Activated T-helper 1 cell treated with anti-CD3 and anti-CD28 coated beads, Interleukin-2, amount 50 U/mL, for 16 hours (primary cell): Measurements from ENCODE around the gene DSE.
"Not testable (repeated sequence)": the region's sequence is repeated elsewhere in the genome, so short reads cannot be mapped to it uniquely, and the experiment has no call there.

Experiments
- DNase-seq, 2 donors: peaks; one replicate each; pipeline ENCODE4 v3.0.0-alpha.2; 2020; ENCODE audit warnings: low read depth in 1 of 2, low spot score in 1 of 2

The DSE gene

GRCh38 chr6:116370760-116371119, at the start of gene DSE:
Gene DSE, plus strand, starts transcription at chr6:116370947. Its CDS starts 28,304 bp downstream, at chr6:116399251.
- peak; percentile 18 to 59 for DNase-seq

- not testable (repeated sequence) for DNase-seq
These were observed 48.8 kb upstream of the DSE start for GRCh38 chr6:116321933-116322332.

- DNase-seq = no peak
These were observed 46.9 kb upstream of the DSE start for GRCh38 chr6:116323863-116324262.

- not testable (repeated sequence) for DNase-seq
These were observed 45.1 kb upstream of the DSE start for GRCh38 chr6:116325634-116326132.

- DNase-seq = no peak
These were observed 44.5 kb upstream of the DSE start for GRCh38 chr6:116326181-116326671.

GRCh38 chr6:116326996-116327395, 43.8 kb upstream of the DSE start:
- DNase-seq = no peak

GRCh38 chr6:116327803-116328527, 42.8 kb upstream of the DSE start:
- no peak for DNase-seq

- no peak for DNase-seq
These were observed 42.2 kb upstream of the DSE start for GRCh38 chr6:116328528-116328903.

GRCh38 chr6:116329156-116329555, 41.6 kb upstream of the DSE start:
- no peak for DNase-seq

GRCh38 chr6:116330511-116330910, 40.2 kb upstream of the DSE start:
- no peak for DNase-seq

GRCh38 chr6:116332096-116332495, 38.7 kb upstream of the DSE start:
- no peak for DNase-seq

- DNase-seq = not testable (repeated sequence)
These were observed 35.9 kb upstream of the DSE start for GRCh38 chr6:116334638-116335409.

GRCh38 chr6:116335612-116336215, 35.0 kb upstream of the DSE start:
- DNase-seq = no peak

- no peak for DNase-seq
These were observed 31.8 kb upstream of the DSE start for GRCh38 chr6:116338943-116339342.

GRCh38 chr6:116340625-116341024, 30.1 kb upstream of the DSE start:
- not testable (repeated sequence) for DNase-seq

- DNase-seq = no peak
These were observed 21.5 kb upstream of the DSE start for GRCh38 chr6:116349216-116349615.

GRCh38 chr6:116351101-116351500, 19.6 kb upstream of the DSE start:
- DNase-seq = no peak

GRCh38 chr6:116352515-116353471, 18.0 kb upstream of the DSE start:
- no peak for DNase-seq

GRCh38 chr6:116354236-116354635, 16.5 kb upstream of the DSE start:
- DNase-seq = no peak

GRCh38 chr6:116355796-116356195, 15.0 kb upstream of the DSE start:
- DNase-seq = no peak

GRCh38 chr6:116359131-116359530, 11.6 kb upstream of the DSE start:
- DNase-seq = no peak
